ENCODE results near the gene C14orf180.

DNA sequence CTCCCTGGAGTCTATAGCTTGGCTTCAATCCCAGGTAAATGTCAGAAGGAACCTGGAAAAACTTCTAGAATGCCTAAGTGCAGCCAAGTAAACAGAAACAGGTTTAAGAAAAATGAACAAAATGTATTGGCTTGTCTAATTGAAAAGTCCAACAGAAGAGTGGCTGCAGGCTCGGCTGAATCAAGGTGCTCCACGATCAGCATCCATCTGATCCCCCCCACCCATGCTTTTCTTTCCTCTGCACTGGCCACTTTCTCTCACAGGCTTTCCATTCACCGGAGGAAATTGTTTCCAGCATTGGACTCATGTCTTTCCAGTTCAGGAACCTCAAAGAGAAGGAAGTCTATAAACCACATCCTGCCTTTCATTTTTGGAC is 42.0 kb upstream of the C14orf180 start:
- TF ChIP-seq CTCF (IDR thresholded peaks at IDR 0.05): no peak
- no peak for TF ChIP-seq POLR2A (IDR thresholded peaks at IDR 0.05)

Measured in prostate gland (tissue), 2 donors.